PC-9 (cell line): ENCODE data around the gene EYS. TPM values are rescaled to one million over a fixed set of nuclear protein-coding genes. Genes with fewer than 3 reads are reported as not detected.

Experiments used
- BruUV-seq: library from RNA; stranded (reverse); fragments of 400-500 nt; replicated peaks from 2 replicates; lab custom pipeline; 2021; lab: Mats Ljungman, UMichigan
- CTCF ChIA-PET: fragments of 300-600 bp; sonication (Branson Sonifier 250); formaldehyde crosslinking; loops from one replicate; lab custom pipeline; 2022; ENCODE audit warnings: antibody characterized with exemption; lab: Charles Lee
- POLR2A ChIA-PET: fragments of 300-600 bp; sonication (Branson Sonifier 250); formaldehyde crosslinking; loops from one replicate; lab custom pipeline; 2022; ENCODE audit warnings: antibody characterized with exemption; ENCODE audit not compliant: unreplicated experiment; lab: Charles Lee
- DNase-seq, 2 experiments: peaks; one replicate each; pipeline versions ENCODE4 v3.0.0 to v3.0.0-alpha.2; 2015 to 2022; ENCODE audit warnings: mixed read lengths in 1 of 2
- H2AFZ ChIP-seq: fragments of 200-600 bp; sonication (generic); 2 replicates; pipeline ENCODE4 v1.8.1; 2017; ENCODE audit warnings: antibody characterized with exemption
- H3F3A ChIP-seq: fragments of 200-600 bp; sonication (generic); 2 replicates; pipeline ENCODE4 v1.8.1; 2017; ENCODE audit warnings: antibody characterized with exemption, mild to moderate bottlenecking, low read depth; ENCODE audit not compliant: insufficient read depth
- H3K27ac ChIP-seq: fragments of 200-600 bp; sonication (generic); 2 replicates; pipeline ENCODE4 v1.6.1; 2016; ENCODE audit warnings: mixed run types
- H3K27me3 ChIP-seq: fragments of 200-600 bp; sonication (generic); 2 replicates; pipeline ENCODE4 v1.6.1; 2016; ENCODE audit warnings: low read depth, mixed run types; ENCODE audit not compliant: insufficient read depth
- H3K36me3 ChIP-seq: fragments of 200-600 bp; sonication (generic); 2 replicates; pipeline ENCODE4 v1.6.1; 2016; ENCODE audit warnings: low read depth, mixed run types
- H3K4me1 ChIP-seq: fragments of 200-600 bp; sonication (generic); replicated peaks from 2 replicates; pipeline ENCODE4 v1.6.1; 2016; ENCODE audit warnings: mixed run types; ENCODE audit not compliant: insufficient read depth
- H3K4me2 ChIP-seq: fragments of 200-600 bp; sonication (generic); 2 replicates; pipeline ENCODE4 v1.6.1; 2017; ENCODE audit warnings: mixed run types
- H3K4me3 ChIP-seq: fragments of 200-600 bp; sonication (generic); 2 replicates; pipeline ENCODE4 v1.6.1; 2016; ENCODE audit warnings: mixed run types
- H3K79me2 ChIP-seq: fragments of 200-600 bp; sonication (generic); 2 replicates; pipeline ENCODE4 v1.6.1; 2017; ENCODE audit warnings: low read depth, mixed run types
- H3K9me2 ChIP-seq: fragments of 200-600 bp; sonication (generic); 2 replicates; pipeline ENCODE4 v1.8.1; 2017; ENCODE audit warnings: mild to moderate bottlenecking; ENCODE audit not compliant: insufficient read depth
- H3K9me3 ChIP-seq: fragments of 200-600 bp; sonication (generic); 2 replicates; pipeline ENCODE4 v1.8.1; 2016; ENCODE audit warnings: low read depth; ENCODE audit not compliant: insufficient read depth
- H4K20me1 ChIP-seq: fragments of 200-600 bp; sonication (generic); 2 replicates; pipeline ENCODE4 v1.8.1; 2017; ENCODE audit not compliant: insufficient read depth
- EZH2 ChIP-seq: fragments of 200-600 bp; sonication (generic); IDR thresholded peaks from 2 replicates; pipeline ENCODE4 v1.8.0; 2017; ENCODE audit warnings: antibody characterized with exemption, low read depth
- intact Hi-C: fragments of 100-400 bp; cut with micrococcal nuclease; formaldehyde crosslinking; loops from one replicate; pipeline ENCODE4 v1.10.0; 2022; ENCODE audit not compliant: unreplicated experiment
- total RNA-seq: library from RNA; stranded (reverse); gene quantifications from 2 replicates; pipeline ENCODE4 v1.2.3, GENCODE V29; 2021
- TF ChIP-seq, protein P1 (sequence below): fragments of 200-600 bp; sonication (generic); conservative IDR thresholded peaks from 2 replicates; pipeline ENCODE4 v1.6.1; 2017; ENCODE audit warnings: mixed run types, antibody characterized with exemption, mild to moderate bottlenecking, moderate library complexity

Gene EYS
- total RNA-seq, 1 experiment from 2014 or later, result not detected

DNA sequence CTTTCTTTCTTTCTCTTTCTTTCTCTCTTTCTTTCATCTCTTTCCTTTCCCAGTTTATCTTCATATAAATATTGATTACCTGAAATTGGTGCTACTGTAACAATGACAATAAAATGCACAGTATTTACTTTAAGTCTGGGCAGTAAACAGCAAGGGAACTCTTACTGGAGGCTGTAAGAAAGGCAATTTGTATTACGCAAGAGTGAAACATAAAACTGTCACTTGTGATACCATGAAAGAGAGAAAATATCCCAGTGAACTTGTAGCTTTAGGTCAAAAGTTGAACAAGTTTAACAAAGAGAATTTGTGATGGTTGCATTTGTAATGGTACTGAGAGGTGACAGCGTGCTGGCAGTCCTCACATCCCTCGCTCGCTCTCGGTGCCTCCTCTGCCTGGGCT, 80.0 kb downstream of the EYS start:
- no peak for TF ChIP-seq EZH2
- TF ChIP-seq, protein P1, sequence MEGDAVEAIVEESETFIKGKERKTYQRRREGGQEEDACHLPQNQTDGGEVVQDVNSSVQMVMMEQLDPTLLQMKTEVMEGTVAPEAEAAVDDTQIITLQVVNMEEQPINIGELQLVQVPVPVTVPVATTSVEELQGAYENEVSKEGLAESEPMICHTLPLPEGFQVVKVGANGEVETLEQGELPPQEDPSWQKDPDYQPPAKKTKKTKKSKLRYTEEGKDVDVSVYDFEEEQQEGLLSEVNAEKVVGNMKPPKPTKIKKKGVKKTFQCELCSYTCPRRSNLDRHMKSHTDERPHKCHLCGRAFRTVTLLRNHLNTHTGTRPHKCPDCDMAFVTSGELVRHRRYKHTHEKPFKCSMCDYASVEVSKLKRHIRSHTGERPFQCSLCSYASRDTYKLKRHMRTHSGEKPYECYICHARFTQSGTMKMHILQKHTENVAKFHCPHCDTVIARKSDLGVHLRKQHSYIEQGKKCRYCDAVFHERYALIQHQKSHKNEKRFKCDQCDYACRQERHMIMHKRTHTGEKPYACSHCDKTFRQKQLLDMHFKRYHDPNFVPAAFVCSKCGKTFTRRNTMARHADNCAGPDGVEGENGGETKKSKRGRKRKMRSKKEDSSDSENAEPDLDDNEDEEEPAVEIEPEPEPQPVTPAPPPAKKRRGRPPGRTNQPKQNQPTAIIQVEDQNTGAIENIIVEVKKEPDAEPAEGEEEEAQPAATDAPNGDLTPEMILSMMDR, result no peak
- no peaks in the 10 kb centered on the region for H3K9me3 ChIP-seq
- H3K4me1 ChIP-seq, result no peaks in the 10 kb centered on the region
- no peak overlapping the region for H3K4me3 ChIP-seq
- CTCF ChIA-PET, result no interaction called here
- no peak overlapping the region for H3K27ac ChIP-seq
- H3K27me3 ChIP-seq, result no peaks in the 10 kb centered on the region
- no peak for DNase-seq
- H3F3A ChIP-seq, result no peaks in the 10 kb centered on the region
- H3K4me2 ChIP-seq, result no peak overlapping the region
- no peak overlapping the region for H2AFZ ChIP-seq
- intact Hi-C loops, result no loop called here
- no peaks in the 10 kb centered on the region for H3K36me3 ChIP-seq
- H4K20me1 ChIP-seq, result no peaks in the 10 kb centered on the region
- POLR2A ChIA-PET, result no interaction called here
- no peaks in the 10 kb centered on the region for H3K79me2 ChIP-seq
- BruUV-seq, result no TSS peak
- H3K9me2 ChIP-seq, result 0 out of 2 replicates have a peak, but pooled peaks cover 5% of the 10 kb centered on the region

DNA sequence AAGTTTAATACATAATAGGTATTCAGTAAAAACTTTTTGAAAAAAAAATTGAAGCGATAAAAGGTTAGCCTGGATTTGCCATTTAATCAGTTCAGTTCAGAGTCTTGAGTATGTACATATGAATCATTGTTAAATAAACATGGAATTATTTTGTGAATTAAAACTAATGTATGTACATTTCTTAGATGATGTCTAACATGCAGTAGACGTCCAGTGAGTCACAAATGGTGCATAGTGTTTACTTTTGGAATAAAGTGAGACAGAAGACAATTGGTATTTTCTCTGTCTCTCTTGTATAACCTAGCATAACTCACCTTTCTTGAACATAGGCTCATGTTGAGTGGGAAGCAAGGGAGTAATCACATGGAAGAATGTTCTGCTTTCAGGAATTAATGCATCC, 83.5 kb downstream of the EYS start:
- H4K20me1 ChIP-seq, result no peaks in the 10 kb centered on the region
- H3K79me2 ChIP-seq, result no peaks in the 10 kb centered on the region
- H3K27me3 ChIP-seq, result no peaks in the 10 kb centered on the region
- no peak overlapping the region for H3K4me2 ChIP-seq
- TF ChIP-seq, protein P1, result no peak
- no peak for TF ChIP-seq EZH2
- intact Hi-C loops, result no loop called here
- CTCF ChIA-PET, result no interaction called here
- H3F3A ChIP-seq, result no peaks in the 10 kb centered on the region
- no peak overlapping the region for H3K4me3 ChIP-seq
- DNase-seq, result no peak
- H3K27ac ChIP-seq, result no peak overlapping the region
- no peaks in the 10 kb centered on the region for H3K4me1 ChIP-seq
- no peaks in the 10 kb centered on the region for H3K9me2 ChIP-seq
- POLR2A ChIA-PET, result no interaction called here
- no peaks in the 10 kb centered on the region for H3K36me3 ChIP-seq
- no peaks in the 10 kb centered on the region for H3K9me3 ChIP-seq
- H2AFZ ChIP-seq, result no peak overlapping the region
- BruUV-seq, result no TSS peak

DNA sequence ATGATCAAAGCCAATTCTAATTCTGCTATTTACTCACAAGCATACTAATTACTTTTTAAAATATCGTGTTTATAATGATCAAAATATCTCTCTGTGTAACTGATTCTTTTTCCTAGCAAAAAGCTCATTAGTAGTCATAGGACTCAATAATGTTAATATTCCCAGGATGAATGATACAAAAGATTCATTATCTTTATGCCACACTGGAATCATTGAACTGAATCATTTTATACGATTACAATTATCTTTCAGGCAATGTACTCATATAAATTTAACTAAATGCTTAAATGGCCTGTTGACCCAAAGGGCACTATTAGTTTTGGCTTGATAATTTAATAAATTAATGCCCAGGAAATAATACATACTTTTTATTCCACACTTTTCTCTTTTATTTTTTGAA, 96.3 kb downstream of the EYS start:
- Histone ChIP-seq H3K4me1 (no peaks in the 10 kb centered on the region), H3K79me2 (no peaks in the 10 kb centered on the region), H3K36me3 (no peaks in the 10 kb centered on the region), H3K27ac (no peak overlapping the region), H3K4me2 (no peak overlapping the region), H3K9me3 (no peaks in the 10 kb centered on the region), H3K4me3 (no peak overlapping the region), H4K20me1 (no peaks in the 10 kb centered on the region), H3K9me2 (no peaks in the 10 kb centered on the region), H2AFZ (no peak overlapping the region), H3K27me3 (no peaks in the 10 kb centered on the region), H3F3A (no peaks in the 10 kb centered on the region)
- no peak for DNase-seq
- intact Hi-C loops, result no loop called here
- TF ChIP-seq, protein P1, result no peak
- no peak for TF ChIP-seq EZH2
- BruUV-seq, result no TSS peak
- POLR2A ChIA-PET, result no interaction called here
- CTCF ChIA-PET, result no interaction called here
